GM12878 (cell line): ENCODE results near the gene SSH3. TPM values are rescaled to one million over a fixed set of nuclear protein-coding genes. Genes with fewer than 3 reads are reported as not detected.

Source experiments
- ATAC-seq: fragments of 200-7000 bp; cut with Tn5 transposase; 3 replicates; pipeline ENCODE4 v1.9.1; 2020; ENCODE audit warnings: mild to moderate bottlenecking, moderate library complexity
- BruUV-seq: library from RNA; stranded (reverse); fragments of 400-500 nt; replicated peaks from 2 replicates; lab custom pipeline; 2021; lab: Mats Ljungman, UMichigan
- CTCF ChIA-PET: fragments of 300-600 bp; sonication (Branson Sonifier 250); formaldehyde crosslinking; extraction: SDS; loops from one replicate; lab custom pipeline; 2021; ENCODE audit warnings: inconsistent platforms; lab: Yijun Ruan, JAX
- POLR2A ChIA-PET: fragments of 350-600 bp; formaldehyde crosslinking; extraction: SDS; loops from one replicate; lab custom pipeline; 2021; ENCODE audit warnings: inconsistent platforms; lab: Charles Lee
- RAD21 ChIA-PET: fragments of 300-600 bp; sonication (Branson Sonifier 250); formaldehyde crosslinking; loops from one replicate; lab custom pipeline; 2023; ENCODE audit warnings: antibody characterized with exemption; ENCODE audit not compliant: unreplicated experiment; lab: Charles Lee
- SMC1A ChIA-PET: fragments of 300-600 bp; sonication (Branson Sonifier 250); formaldehyde crosslinking; loops from one replicate; lab custom pipeline; 2023; ENCODE audit not compliant: unreplicated experiment, uncharacterized antibody; lab: Charles Lee
- DNase-seq: peaks from one replicate; pipeline ENCODE4 v3.0.0-alpha.2; 2011; ENCODE audit warnings: low read depth, low spot score
- FAIRE-seq: peaks from 3 replicates; lab custom pipeline; 2011; peaks lifted over from hg19 to GRCh38; lab: Jason Lieb, UNC
- H2AFZ ChIP-seq: 2 replicates; pipeline ENCODE4 v1.6.0; 2011; ENCODE audit warnings: low read depth, low read length, control low read depth; ENCODE audit not compliant: control insufficient read depth
- H3K27ac ChIP-seq: 2 replicates; pipeline ENCODE4 v1.5.1; 2011; ENCODE audit warnings: control low read depth; ENCODE audit not compliant: control insufficient read depth, insufficient read depth
- H3K27me3 ChIP-seq, 2 experiments: replicated peaks in 1 of 2; 2 replicates each; pipeline versions ENCODE4 v1.6.0 to v1.6.1; 2011; ENCODE audit warnings: low read length in 1 of 2; ENCODE audit not compliant: control insufficient read depth in 2 of 2, insufficient read depth in 2 of 2
- H3K36me3 ChIP-seq, 2 experiments: 2 replicates each; pipeline ENCODE4 v1.5.1; 2011; ENCODE audit warnings: low read length in 1 of 2; ENCODE audit not compliant: control insufficient read depth in 2 of 2, insufficient read depth in 2 of 2
- H3K4me1 ChIP-seq: 2 replicates; pipeline ENCODE4 v1.6.1; 2011; ENCODE audit warnings: mild to moderate bottlenecking, low read length, moderate library complexity, mixed read lengths; ENCODE audit not compliant: control insufficient read depth, insufficient read depth
- H3K4me2 ChIP-seq: 2 replicates; pipeline ENCODE4 v1.6.0; 2011; ENCODE audit warnings: control low read depth; ENCODE audit not compliant: control insufficient read depth, insufficient read depth
- H3K4me3 ChIP-seq: fragments of 200-600 bp; sonication (generic); 2 replicates; pipeline ENCODE4 v1.5.1; 2016
- H3K79me2 ChIP-seq: 2 replicates; pipeline ENCODE4 v1.6.0; 2011; ENCODE audit warnings: low read length; ENCODE audit not compliant: control insufficient read depth, insufficient read depth
- H3K9ac ChIP-seq: 2 replicates; pipeline ENCODE4 v1.8.0; 2011; ENCODE audit warnings: low read length, control low read depth, mixed read lengths; ENCODE audit not compliant: control insufficient read depth, insufficient read depth
- H3K9me3 ChIP-seq: replicated peaks from 3 replicates; pipeline ENCODE4 v1.5.1; 2011; ENCODE audit warnings: mild to moderate bottlenecking, low read length; ENCODE audit not compliant: control insufficient read depth, insufficient read depth
- H4K20me1 ChIP-seq: 2 replicates; pipeline ENCODE4 v1.6.0; 2011; ENCODE audit not compliant: control insufficient read depth, insufficient read depth
- CEBPZ ChIP-seq: fragments of 150-350 bp; IDR thresholded peaks from 2 replicates; pipeline ENCODE4 v1.6.1; 2016; ENCODE audit warnings: low read depth, low read length
- CREB1 ChIP-seq: IDR thresholded peaks from 2 replicates; pipeline ENCODE4 v1.6.1; 2012; ENCODE audit warnings: low read depth, mild to moderate bottlenecking, inconsistent platforms
- JUND ChIP-seq: IDR thresholded peaks from 2 replicates; pipeline ENCODE4 v1.6.1; 2012; ENCODE audit warnings: low read depth, mild to moderate bottlenecking, low read length, improper control_type of control experiment, moderate library complexity
- MLLT1 ChIP-seq: fragments of 450-650 bp; IDR thresholded peaks from 2 replicates; pipeline ENCODE4 v1.6.1; 2016; ENCODE audit warnings: mild to moderate bottlenecking
- RB1 ChIP-seq: fragments of 450-650 bp; formaldehyde crosslinking; IDR thresholded peaks from 2 replicates; pipeline ENCODE4 v1.6.1; 2017; ENCODE audit warnings: mild to moderate bottlenecking, borderline replicate concordance
- ZBTB40 ChIP-seq: fragments of 450-650 bp; IDR thresholded peaks from 2 replicates; pipeline ENCODE4 v1.6.1; 2016; ENCODE audit warnings: mild to moderate bottlenecking, moderate library complexity, borderline replicate concordance
- ZNF384 ChIP-seq: IDR thresholded peaks from 2 replicates; pipeline ENCODE4 v1.6.1; 2012; ENCODE audit warnings: low read depth, mild to moderate bottlenecking, low read length, improper control_type of control experiment, borderline replicate concordance
- WGBS: methylation state at CpG from one replicate; pipeline ENCODE4 v1.1.6; 2016; ENCODE audit warnings: low lambda C conversion rate; ENCODE audit not compliant: insufficient replicate concordance, insufficient coverage; ENCODE audit errors: missing lambda C conversion rate; 5-methylcytosine and 5-hydroxymethylcytosine counted together
- in situ Hi-C: fragments of 300-500 bp; cut with MboI; formaldehyde crosslinking; loops from 9 replicates; pipeline ENCODE4 v1.14.3; 2018; ENCODE audit warnings: mixed read lengths
- intact Hi-C: fragments of 100-400 bp; cut with micrococcal nuclease; formaldehyde crosslinking; loops from one replicate; pipeline ENCODE4 v1.14.2; 2022; ENCODE audit not compliant: unreplicated experiment
- polyA plus RNA-seq, 11 experiments: library from polyadenylated mRNA; depleted of rRNA in 4 of 11; unstranded in 6 of 11; stranded (reverse) in 5 of 11; fragments of >200 nt; fragmentation: Nextera tagmentation in 4 of 11; fragmentation: Illumina TruSeq in 1 of 11; extraction: Ambion mirVana in 4 of 11; extraction: Trizol in 1 of 11; gene quantifications; 1 replicate in 1 of 11; 2 replicates in 10 of 11; pipeline versions ENCODE4 v1.2.1 to v1.2.3, GENCODE V29; 2011 to 2016; ENCODE audit warnings: inconsistent platforms in 2 of 11, missing spikeins in 2 of 11, low read depth in 1 of 11
- total RNA-seq, 4 experiments: library from RNA; depleted of rRNA in 3 of 4; stranded (reverse); fragments of >200 nt in 3 of 4; fragmentation: Illumina TruSeq in 1 of 4; extraction: Trizol in 1 of 4; gene quantifications; 2 replicates each; pipeline versions ENCODE4 v1.2.1 to v1.2.3, GENCODE V29; 2013 to 2021

Gene SSH3
- total and polyA plus RNA-seq, 10 of the 15 experiments (the other 5 are each of a cell fraction or from before 2014, with no cell fraction given), result 0.05 to 0.83 (median 0.28) TPM; not detected in 3

- no peak for TF ChIP-seq ZBTB40
- TF ChIP-seq ZNF384, result 0 out of 2 replicates have a peak, but pooled peaks have one; percentile 41
Observed at GRCh38 chr11:67356864-67357561, 53.7 kb downstream of the SSH3 start (continued).

- no peak overlapping the region for H3K4me2 ChIP-seq
- no TSS peak for BruUV-seq
- ChIA-PET RAD21 (interaction anchor here (1.2 to 10.1 kb wide), 5 partner anchors 13 to 44 kb away, joined by 5 to 525 read pairs (median 102); partner anchors contain the start of genes CLCF1, PPP1CA and RAD9A), SMC1A (interaction anchor here (7.9 to 15.8 kb wide), 2 partner anchors 13 to 20 kb away, joined by 79 to 646 read pairs; partner anchors contain the start of gene CLCF1), CTCF (interaction anchor here (0.6 to 26.2 kb wide), 4 partner anchors 7 to 276 kb away, joined by 3 to 1301 read pairs (median 78); partner anchors contain the start of genes CLCF1 and RAD9A), POLR2A (interaction anchor here (11.4 kb wide), 1 partner anchor 21 kb away, joined by 183 read pairs; no protein-coding TSS in a partner anchor)
- DNase-seq, result no peak
- no peak overlapping the region for H3K27ac ChIP-seq
- H3K9me3 ChIP-seq, result no peaks in the 10 kb centered on the region
- no peak for FAIRE-seq
- H3K9ac ChIP-seq, result no peak overlapping the region
- WGBS, result 65% methylated on average over 12 of the region's 12 CpGs
- intact Hi-C loops (loop anchor here (1.0 to 2.0 kb wide), 4 partner anchors 13 to 149 kb away; no protein-coding TSS in a partner anchor), in situ Hi-C loops (no loop called here)
- H3K36me3 ChIP-seq, result no peaks in the 10 kb centered on the region
- no peak overlapping the region for H2AFZ ChIP-seq
- peaks cover 32% of the 10 kb centered on the region for H3K4me1 ChIP-seq
- H3K27me3 ChIP-seq, result no peaks in the 10 kb centered on the region; a peak in 1 of 4 replicates
- no peak overlapping the region for H3K4me3 ChIP-seq
- no peak for ATAC-seq
- H3K79me2 ChIP-seq, result peaks cover 2% of the 10 kb centered on the region
- H4K20me1 ChIP-seq, result no peaks in the 10 kb centered on the region
- TF ChIP-seq JUND (no peak), RB1 (no peak), CEBPZ (no peak), MLLT1 (no peak), CREB1 (no peak)
Observed at GRCh38 chr11:67357831-67358670, 54.7 kb downstream of the SSH3 start.
